Spleen (tissue), 11 donors: ENCODE results near the gene BLVRB. TPM values are rescaled to one million over a fixed set of nuclear protein-coding genes. Genes with fewer than 3 reads are reported as not detected.

Source experiments
- DNase-seq: peaks from one replicate; pipeline ENCODE4 v3.0.0-alpha.2; 2020
- H3K27ac ChIP-seq, 8 donors: fragments of 200-600 bp; sonication (generic) in 7 of 8; 1 replicate in 4 of 8; 2 replicates in 4 of 8; pipeline versions ENCODE4 v1.5.0 to v1.8.0; 2016 to 2021; ENCODE audit warnings: inconsistent platforms in 4 of 8, mild to moderate bottlenecking in 4 of 8, moderate library complexity in 1 of 8
- H3K27me3 ChIP-seq, 7 donors: fragments of 200-600 bp; sonication (generic) in 6 of 7; replicated peaks in 1 of 7; 1 replicate in 4 of 7; 2 replicates in 3 of 7; pipeline versions ENCODE4 v1.5.0 to v1.8.0; 2016 to 2021; ENCODE audit warnings: inconsistent platforms in 3 of 7, mild to moderate bottlenecking in 1 of 7
- H3K36me3 ChIP-seq, 6 donors: fragments of 200-600 bp; sonication (generic) in 5 of 6; 1 replicate in 4 of 6; 2 replicates in 2 of 6; pipeline versions ENCODE4 v1.5.0 to v1.8.0; 2016 to 2021; ENCODE audit warnings: inconsistent platforms in 2 of 6
- H3K4me1 ChIP-seq, 6 donors: fragments of 200-600 bp; sonication (generic) in 5 of 6; 1 replicate in 3 of 6; 2 replicates in 3 of 6; pipeline versions ENCODE4 v1.5.0 to v1.8.0; 2016 to 2021; ENCODE audit warnings: inconsistent platforms in 3 of 6
- H3K4me3 ChIP-seq, 8 donors: fragments of 200-600 bp; sonication (generic) in 7 of 8; 1 replicate in 4 of 8; 2 replicates in 4 of 8; pipeline versions ENCODE4 v1.5.0 to v1.8.0; 2016 to 2021; ENCODE audit warnings: inconsistent platforms in 4 of 8, mild to moderate bottlenecking in 4 of 8, moderate library complexity in 2 of 8
- H3K9me3 ChIP-seq, 8 donors: fragments of 200-600 bp; sonication (generic) in 7 of 8; 1 replicate in 4 of 8; 2 replicates in 4 of 8; pipeline versions ENCODE4 v1.5.0 to v1.8.0; 2016 to 2021; ENCODE audit warnings: inconsistent platforms in 4 of 8
- POLR2A ChIP-seq, 3 donors: fragments of 450-650 bp; IDR thresholded peaks; one replicate each; pipeline ENCODE4 v1.5.1; 2017; ENCODE audit warnings: antibody characterized with exemption in 3 of 3, mild to moderate bottlenecking in 1 of 3
- POLR2AphosphoS5 ChIP-seq, 3 donors: sonication (generic); formaldehyde crosslinking; IDR thresholded peaks; one replicate each; pipeline ENCODE4 v1.5.1; 2017; ENCODE audit warnings: antibody characterized with exemption in 3 of 3
- WGBS, 5 donors: extraction: QIAGEN DNeasy Blood & Tissue Kit in 3 of 5; methylation state at CpG; one replicate each; pipeline versions ENCODE4 v1.1.5 to v1.1.7; 2013 to 2018; 5-methylcytosine and 5-hydroxymethylcytosine counted together
- intact Hi-C: fragments of 100-400 bp; cut with DNase I; formaldehyde crosslinking; loops from one replicate; pipeline ENCODE4 v1.15.0; 2023; ENCODE audit warnings: low total_unique reads
- polyA plus RNA-seq, 3 donors: library from polyadenylated mRNA; stranded (reverse); fragments of 200-250 nt; gene quantifications; one replicate each; pipeline ENCODE4 v1.2.1, GENCODE V29; 2013
- total RNA-seq, 7 donors: library from RNA; depleted of rRNA in 3 of 7; stranded (reverse); fragments of >200 nt in 3 of 7; fragmentation: NEBNext Ultra II Directional in 4 of 7; extraction: Animal tissue kit (Norgen Biotek cat#: 25700) in 4 of 7; gene quantifications; one replicate each; pipeline versions ENCODE4 v1.1.0 to v1.2.1, GENCODE V29; 2016 to 2021
- TF ChIP-seq, protein P1 (sequence below), 11 experiments: fragments of 200-600 bp in 7 of 11; fragments of 450-650 bp in 4 of 11; sonication (generic) in 4 of 11; IDR thresholded peaks in 8 of 11; conservative IDR thresholded peaks in 3 of 11; 1 replicate in 7 of 11; 2 replicates in 4 of 11; pipeline versions ENCODE4 v1.4.0 to v1.8.0; 2016 to 2021; ENCODE audit warnings: antibody characterized with exemption in 11 of 11, inconsistent platforms in 4 of 11, mild to moderate bottlenecking in 1 of 11
- donor health status: healthy with polysubstance abuse.
- donor health status: DM: no; HTN: no; CAD: no; lungs with moderate emphysema.
- donor health status: DM: no; HTN: no; CAD: no.
- donor health status: Bipolar disorder and iron deficiency.
- donor health status: healthy.
- donor health status: DM: no; HTN: no; CAD: no.
- donor health status: DM: yes; HTN: yes; CAD: no.

BLVRB gene
- total and polyA plus RNA-seq, 10 donors, result 90.6 to 243 (median 178) TPM

DNA sequence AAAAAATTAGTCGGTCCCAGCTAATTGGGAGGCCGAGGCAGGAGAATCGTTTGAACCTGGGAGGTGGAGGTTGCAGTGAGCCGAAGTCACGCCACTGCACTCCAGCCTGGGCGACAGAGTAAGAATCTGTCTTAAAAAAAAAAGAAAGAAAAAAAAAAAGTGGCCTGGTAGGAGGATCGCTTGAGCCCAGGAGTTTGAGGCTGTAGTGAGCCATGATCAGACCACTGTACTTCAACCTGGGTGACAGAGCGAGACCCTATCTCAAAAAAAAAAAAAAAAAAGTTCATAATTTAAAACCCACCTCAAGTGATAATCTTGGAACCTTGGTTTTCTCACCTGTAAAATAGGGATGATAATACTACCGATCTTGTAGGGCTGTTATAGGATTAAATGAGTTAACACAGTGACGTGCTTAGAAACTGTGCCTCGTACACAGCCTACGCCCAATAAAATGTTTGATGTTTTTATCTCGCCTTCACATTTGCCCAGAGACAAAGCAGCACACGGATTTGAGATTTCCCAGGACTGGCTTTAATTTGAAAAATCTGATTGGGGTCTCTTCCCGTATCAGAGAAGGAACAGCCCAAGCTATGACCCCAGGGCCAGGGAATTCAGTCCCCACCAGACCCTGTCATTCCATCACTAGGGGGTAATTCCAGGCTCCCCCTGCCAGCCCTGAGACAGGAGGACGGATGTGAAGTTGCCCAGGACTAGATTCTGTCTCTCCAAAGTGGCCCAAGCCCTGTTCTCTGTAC lies 43.4 kb downstream of the BLVRB start:
- TF ChIP-seq, protein P1, sequence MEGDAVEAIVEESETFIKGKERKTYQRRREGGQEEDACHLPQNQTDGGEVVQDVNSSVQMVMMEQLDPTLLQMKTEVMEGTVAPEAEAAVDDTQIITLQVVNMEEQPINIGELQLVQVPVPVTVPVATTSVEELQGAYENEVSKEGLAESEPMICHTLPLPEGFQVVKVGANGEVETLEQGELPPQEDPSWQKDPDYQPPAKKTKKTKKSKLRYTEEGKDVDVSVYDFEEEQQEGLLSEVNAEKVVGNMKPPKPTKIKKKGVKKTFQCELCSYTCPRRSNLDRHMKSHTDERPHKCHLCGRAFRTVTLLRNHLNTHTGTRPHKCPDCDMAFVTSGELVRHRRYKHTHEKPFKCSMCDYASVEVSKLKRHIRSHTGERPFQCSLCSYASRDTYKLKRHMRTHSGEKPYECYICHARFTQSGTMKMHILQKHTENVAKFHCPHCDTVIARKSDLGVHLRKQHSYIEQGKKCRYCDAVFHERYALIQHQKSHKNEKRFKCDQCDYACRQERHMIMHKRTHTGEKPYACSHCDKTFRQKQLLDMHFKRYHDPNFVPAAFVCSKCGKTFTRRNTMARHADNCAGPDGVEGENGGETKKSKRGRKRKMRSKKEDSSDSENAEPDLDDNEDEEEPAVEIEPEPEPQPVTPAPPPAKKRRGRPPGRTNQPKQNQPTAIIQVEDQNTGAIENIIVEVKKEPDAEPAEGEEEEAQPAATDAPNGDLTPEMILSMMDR (IDR thresholded peaks at IDR 0.05 in 8 of 11, conservative IDR thresholded peaks at IDR 0.05 in 3 of 11), result no peak
- H3K4me3 ChIP-seq, result no peak overlapping the region
- no peak for DNase-seq
- no peaks in the 10 kb centered on the region for H3K9me3 ChIP-seq
- H3K4me1 ChIP-seq, result peaks cover 22 to 75% (median 58%) of the 10 kb centered on the region in 6 donors
- peaks cover 0 to 16% (median 11%) of the 10 kb centered on the region in 6 donors for H3K36me3 ChIP-seq
- 80 to 92% (median 89%) methylated on average over 16 of the region's 16 CpGs for WGBS, 5 donors
- H3K27me3 ChIP-seq, result no peaks in the 10 kb centered on the region
- intact Hi-C loops, result no loop called here
- peak overlapping the region; percentile 96 to 100 (median 99) for H3K27ac ChIP-seq

DNA sequence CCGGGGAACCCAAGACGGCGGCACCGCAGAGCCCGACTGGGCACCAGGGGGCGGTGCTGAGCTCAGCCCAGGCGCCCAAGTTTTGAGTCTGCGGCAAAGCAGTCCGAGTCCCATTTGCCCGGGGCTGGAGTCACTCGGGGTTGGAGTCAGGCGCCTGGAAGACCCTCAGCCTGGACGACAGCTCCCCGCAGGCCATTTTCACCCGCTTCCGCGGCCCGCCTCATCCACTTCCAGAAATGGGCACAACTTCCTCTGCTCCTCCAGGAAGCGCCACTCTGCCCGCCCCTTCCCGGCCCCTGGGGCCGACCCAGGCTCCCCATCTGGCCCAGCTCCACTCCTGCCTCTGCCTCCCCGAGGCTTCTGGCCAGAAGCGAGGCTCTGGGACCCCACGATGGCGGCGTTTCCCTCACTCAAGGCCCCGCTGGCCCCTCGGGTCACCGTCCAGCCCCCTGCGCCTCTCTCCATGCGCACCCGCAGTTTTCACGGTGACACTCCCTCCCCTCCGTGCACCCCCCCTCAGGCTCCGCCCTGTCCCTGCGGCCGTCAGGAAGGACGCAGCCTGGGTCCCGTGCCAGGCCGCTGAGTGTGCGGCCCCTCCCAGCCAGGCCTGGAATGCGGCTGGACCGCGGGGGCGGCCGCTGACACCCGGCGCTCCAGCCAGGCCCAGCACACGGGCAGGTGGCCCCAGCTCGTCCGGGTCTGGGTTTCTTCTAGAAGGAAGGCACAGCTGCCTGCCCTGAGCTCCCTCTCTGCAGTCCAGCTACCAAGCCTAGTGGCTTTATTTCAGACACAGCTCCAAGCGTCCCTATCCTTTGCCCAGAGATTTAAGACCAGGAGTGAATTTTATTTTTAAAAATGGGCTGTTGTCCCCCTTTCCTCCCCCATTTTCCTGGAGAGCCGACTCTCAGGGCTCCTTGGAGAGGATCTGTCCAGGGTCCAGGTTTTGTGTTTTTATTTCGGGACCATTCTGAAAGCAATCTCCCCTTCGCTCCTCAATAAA lies 44.5 kb downstream of the BLVRB start:
- peak; percentile 96 for DNase-seq
- TF ChIP-seq POLR2A (IDR thresholded peaks at IDR 0.05), result peak; percentile 19 to 69 (median 41)
- TF ChIP-seq, protein P1 (IDR thresholded peaks at IDR 0.05 in 8 of 11, conservative IDR thresholded peaks at IDR 0.05 in 3 of 11), result peak; percentile 81 to 95 (median 92)
- peak; percentile 92 to 96 (median 95) for TF ChIP-seq POLR2AphosphoS5 (IDR thresholded peaks at IDR 0.05)
- Histone ChIP-seq H3K4me1 (peaks cover 22 to 75% (median 59%) of the 10 kb centered on the region in 6 donors), H3K36me3 (peaks cover 0 to 16% (median 11%) of the 10 kb centered on the region in 6 donors), H3K27me3 (no peaks in the 10 kb centered on the region), H3K9me3 (no peaks in the 10 kb centered on the region), H3K27ac (peak overlapping the region; percentile 96 to 100 (median 99)), H3K4me3 (peak overlapping the region; percentile 58 to 88 (median 61))
- intact Hi-C loops, result no loop called here
- 3 to 4% (median 3%) methylated on average over 38 to 56 of the region's 56 CpGs for WGBS, 5 donors

DNA sequence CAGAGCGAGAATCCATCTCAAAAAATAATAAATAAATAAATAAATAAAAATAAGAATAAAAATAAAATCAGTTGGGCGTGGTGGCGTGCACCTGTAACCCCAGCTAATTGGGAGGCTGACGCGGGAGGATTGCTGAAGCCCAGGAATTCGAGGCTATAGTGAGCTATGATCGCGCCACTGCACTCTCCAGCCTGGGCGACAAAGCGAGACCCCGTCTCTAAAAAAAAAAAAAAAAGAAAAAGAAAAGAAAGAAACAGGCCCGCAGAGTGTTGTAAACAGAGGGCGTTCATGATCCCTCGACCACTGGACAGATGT lies 45.1 kb downstream of the BLVRB start:
- no peak for TF ChIP-seq POLR2A (IDR thresholded peaks at IDR 0.05)
- no peak for TF ChIP-seq POLR2AphosphoS5 (IDR thresholded peaks at IDR 0.05)
- TF ChIP-seq, protein P1 (IDR thresholded peaks at IDR 0.05 in 8 of 11, conservative IDR thresholded peaks at IDR 0.05 in 3 of 11), result no peak
- peak overlapping the region; percentile 96 to 100 (median 99) for H3K27ac ChIP-seq
- no peaks in the 10 kb centered on the region for H3K9me3 ChIP-seq
- H3K36me3 ChIP-seq, result peaks cover 0 to 16% (median 11%) of the 10 kb centered on the region in 6 donors
- H3K27me3 ChIP-seq, result no peaks in the 10 kb centered on the region
- WGBS, 5 donors, result 56 to 62% (median 61%) methylated on average over 14 of the region's 14 CpGs
- intact Hi-C loops, result no loop called here
- H3K4me1 ChIP-seq, result peaks cover 22 to 81% (median 65%) of the 10 kb centered on the region in 6 donors
- H3K4me3 ChIP-seq, result peak overlapping the region; percentile 58 to 88 (median 61)
- no peak for DNase-seq
